ENCODE results near the gene ITPA. TPM values are rescaled to one million over a fixed set of nuclear protein-coding genes. Genes with fewer than 3 reads are reported as not detected.

ITPA gene
- total RNA-seq, 1 donor from 2014 or later, result 58.4 TPM

DNA sequence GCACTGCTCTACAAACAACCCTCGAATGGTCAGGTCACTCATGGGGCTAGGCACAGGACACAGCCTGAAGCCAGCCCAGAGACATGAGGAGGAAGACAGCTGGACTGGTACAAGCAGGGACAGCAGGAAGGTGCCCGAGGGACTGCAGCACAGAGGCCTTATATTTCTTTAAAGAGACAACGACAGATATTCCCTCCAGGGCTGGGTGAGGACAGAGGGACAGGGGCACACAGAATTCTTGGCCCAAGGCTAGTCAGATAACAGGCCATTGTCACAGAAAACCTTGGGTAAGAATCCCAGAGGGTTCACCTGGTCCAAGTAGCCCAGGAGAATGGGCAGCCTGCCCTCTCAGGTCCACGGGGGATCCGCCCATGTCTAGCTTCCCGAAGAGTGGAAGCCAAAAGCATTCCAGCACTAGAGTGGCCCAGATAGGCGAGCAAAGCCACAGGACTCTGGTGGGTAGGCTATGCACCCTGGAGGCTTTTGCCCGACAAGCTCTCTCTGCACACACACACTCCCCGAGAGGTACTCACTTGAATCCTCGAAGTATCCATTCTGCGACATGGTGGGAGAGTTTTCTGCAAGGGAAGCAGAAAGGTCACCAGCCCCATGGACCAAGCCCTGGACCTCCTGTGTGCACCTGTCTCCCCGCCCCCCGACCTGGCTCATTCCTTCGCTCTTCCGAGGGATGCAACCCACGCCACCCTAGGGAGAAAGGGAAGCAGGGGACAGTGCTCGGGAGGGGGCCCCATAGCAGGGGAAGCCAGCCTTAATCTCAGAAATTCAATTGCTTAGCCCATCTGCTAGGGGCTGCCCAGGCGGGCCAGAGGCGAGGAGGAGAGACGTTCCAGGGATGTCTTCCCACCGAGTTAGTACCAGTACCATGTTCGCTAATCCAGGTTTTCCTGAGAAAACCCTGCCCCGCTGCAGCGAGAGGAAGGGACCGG is 28.0 kb downstream of the ITPA start:
- H3K27ac Mint-ChIP-seq (ENCODE audit: unreplicated experiment), result no peak overlapping the region
- H3K9me3 Mint-ChIP-seq (ENCODE audit: unreplicated experiment), result no peaks in the 10 kb centered on the region
- DNase-seq (ENCODE audit: extremely low spot score, unreplicated experiment), result no peak
- peaks cover 19% of the 10 kb centered on the region for H3K4me1 Mint-ChIP-seq (ENCODE audit: unreplicated experiment)
- no peaks in the 10 kb centered on the region for H3K36me3 Mint-ChIP-seq (ENCODE audit: unreplicated experiment)
- TF ChIP-seq, protein P1, sequence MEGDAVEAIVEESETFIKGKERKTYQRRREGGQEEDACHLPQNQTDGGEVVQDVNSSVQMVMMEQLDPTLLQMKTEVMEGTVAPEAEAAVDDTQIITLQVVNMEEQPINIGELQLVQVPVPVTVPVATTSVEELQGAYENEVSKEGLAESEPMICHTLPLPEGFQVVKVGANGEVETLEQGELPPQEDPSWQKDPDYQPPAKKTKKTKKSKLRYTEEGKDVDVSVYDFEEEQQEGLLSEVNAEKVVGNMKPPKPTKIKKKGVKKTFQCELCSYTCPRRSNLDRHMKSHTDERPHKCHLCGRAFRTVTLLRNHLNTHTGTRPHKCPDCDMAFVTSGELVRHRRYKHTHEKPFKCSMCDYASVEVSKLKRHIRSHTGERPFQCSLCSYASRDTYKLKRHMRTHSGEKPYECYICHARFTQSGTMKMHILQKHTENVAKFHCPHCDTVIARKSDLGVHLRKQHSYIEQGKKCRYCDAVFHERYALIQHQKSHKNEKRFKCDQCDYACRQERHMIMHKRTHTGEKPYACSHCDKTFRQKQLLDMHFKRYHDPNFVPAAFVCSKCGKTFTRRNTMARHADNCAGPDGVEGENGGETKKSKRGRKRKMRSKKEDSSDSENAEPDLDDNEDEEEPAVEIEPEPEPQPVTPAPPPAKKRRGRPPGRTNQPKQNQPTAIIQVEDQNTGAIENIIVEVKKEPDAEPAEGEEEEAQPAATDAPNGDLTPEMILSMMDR (IDR thresholded peaks at IDR 0.05), result no peak
- peak overlapping the region; percentile 65 for H3K4me3 Mint-ChIP-seq (ENCODE audit: unreplicated experiment)
- peaks cover 13% of the 10 kb centered on the region for H3K27me3 Mint-ChIP-seq (ENCODE audit: unreplicated experiment)

DNA sequence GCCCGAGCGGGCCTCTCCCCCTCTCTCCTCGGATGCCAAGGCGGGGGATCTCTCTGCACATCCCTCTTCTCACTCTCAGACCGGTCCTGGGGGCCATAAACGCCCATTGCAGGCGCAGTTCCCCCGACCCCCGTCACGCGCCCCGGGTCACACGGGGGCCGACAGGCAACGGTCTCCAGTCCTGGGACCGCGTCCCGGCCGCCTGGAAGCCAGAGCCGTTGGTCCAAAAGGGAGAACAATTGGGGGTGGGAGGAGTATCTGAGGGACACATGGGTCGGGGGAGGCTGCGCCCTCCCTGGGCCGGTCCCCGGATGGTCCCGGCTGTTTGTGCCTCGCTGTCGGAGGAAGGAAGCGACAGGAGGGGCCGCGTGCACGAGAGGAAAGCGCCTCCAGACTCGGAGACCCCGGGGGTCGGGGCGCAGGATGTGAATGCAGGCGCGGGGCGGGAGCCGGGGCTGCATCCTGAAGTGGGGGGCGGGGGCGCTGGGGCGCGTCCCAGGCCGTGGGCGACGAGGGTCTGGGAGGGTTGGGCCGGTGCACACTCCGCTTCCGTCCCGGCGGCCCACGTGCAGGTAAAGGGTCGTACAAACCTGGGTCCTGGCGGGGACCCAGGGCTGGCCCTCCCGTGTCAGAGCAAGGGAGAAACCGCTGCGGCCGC is 28.8 kb downstream of the ITPA start:
- Mint-ChIP-seq H3K27ac (ENCODE audit: unreplicated experiment) (no peak overlapping the region), H3K36me3 (ENCODE audit: unreplicated experiment) (no peaks in the 10 kb centered on the region), H3K4me3 (ENCODE audit: unreplicated experiment) (peak overlapping the region; percentile 81), H3K9me3 (ENCODE audit: unreplicated experiment) (no peaks in the 10 kb centered on the region), H3K4me1 (ENCODE audit: unreplicated experiment) (peaks cover 21% of the 10 kb centered on the region), H3K27me3 (ENCODE audit: unreplicated experiment) (peaks cover 13% of the 10 kb centered on the region)
- TF ChIP-seq, protein P1 (IDR thresholded peaks at IDR 0.05), result no peak
- no peak for DNase-seq (ENCODE audit: extremely low spot score, unreplicated experiment)

DNA sequence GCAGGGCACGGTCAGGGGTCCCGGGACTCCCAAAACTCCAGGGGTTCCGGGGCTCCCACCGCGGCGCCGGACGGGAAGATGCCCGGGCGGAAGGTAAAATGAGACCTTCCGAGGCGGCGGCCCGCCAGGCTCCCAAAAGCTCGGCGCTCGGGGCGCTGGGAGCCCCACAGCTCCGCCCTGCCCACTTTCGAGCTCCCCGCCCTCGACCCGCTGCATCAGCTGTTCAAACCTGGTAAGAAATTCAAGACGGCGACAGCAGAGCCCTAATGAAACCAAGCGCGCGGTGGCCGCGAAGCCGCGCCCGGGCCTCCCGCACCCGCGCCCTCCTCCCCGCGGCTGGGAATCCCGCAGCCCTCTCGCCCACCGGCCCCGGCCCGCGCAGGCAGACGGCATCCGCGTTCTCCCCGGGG is 29.3 kb downstream of the ITPA start:
- H3K4me3 Mint-ChIP-seq (ENCODE audit: unreplicated experiment), result peak overlapping the region; percentile 81
- no peak for DNase-seq (ENCODE audit: extremely low spot score, unreplicated experiment)
- no peak overlapping the region for H3K27ac Mint-ChIP-seq (ENCODE audit: unreplicated experiment)
- TF ChIP-seq, protein P1 (IDR thresholded peaks at IDR 0.05), result no peak
- peaks cover 13% of the 10 kb centered on the region for H3K27me3 Mint-ChIP-seq (ENCODE audit: unreplicated experiment)
- peaks cover 21% of the 10 kb centered on the region for H3K4me1 Mint-ChIP-seq (ENCODE audit: unreplicated experiment)
- no peaks in the 10 kb centered on the region for H3K36me3 Mint-ChIP-seq (ENCODE audit: unreplicated experiment)
- H3K9me3 Mint-ChIP-seq (ENCODE audit: unreplicated experiment), result no peaks in the 10 kb centered on the region

DNA sequence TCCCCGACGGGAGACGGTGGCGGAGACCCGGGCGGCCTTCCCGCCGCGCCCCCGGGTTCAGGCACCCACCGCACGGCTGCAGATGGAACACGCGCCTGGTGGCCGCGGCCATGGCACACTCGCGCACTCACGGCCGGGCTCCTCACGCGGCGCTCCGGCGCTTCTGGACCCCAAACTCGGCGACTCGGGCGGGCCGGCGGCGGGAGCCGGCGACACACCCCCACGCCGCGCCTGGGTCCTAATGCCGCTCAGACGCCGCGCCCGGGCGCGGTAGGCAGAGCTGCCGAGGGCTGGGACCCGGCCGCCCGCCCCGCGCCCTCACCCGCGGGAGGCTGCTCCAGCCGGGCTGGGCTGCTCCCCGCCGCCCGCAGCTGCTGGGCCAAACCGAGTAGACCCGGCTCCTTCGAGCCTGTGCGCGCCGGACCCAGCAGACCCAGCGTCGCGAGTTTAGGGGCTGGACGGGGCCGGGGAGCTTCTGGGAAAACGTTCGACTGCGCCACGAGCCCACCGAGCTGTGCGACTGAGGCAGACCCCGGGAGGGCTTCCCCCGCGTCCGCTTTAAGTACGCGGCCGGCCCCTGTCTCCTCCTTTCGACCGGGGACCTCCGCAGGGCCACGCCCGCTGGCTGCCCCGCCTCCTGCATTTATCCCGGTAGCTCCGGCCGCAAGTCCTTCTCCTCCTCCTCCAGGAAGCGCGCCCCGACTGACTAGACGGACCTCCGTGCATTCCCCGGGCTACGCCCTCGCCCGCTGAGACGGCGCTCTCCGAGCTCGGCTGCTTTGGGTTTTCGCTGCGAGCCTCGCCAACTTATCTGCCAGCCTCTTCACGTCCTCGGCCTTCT is 29.9 kb downstream of the ITPA start, which contains the start of gene SLC4A11:
Gene SLC4A11 (minus strand): TSS at position 165 of the 841 bp plus-strand sequence. CDS start 53 bp downstream, at position 112.
- no peak for DNase-seq (ENCODE audit: extremely low spot score, unreplicated experiment)
- H3K9me3 Mint-ChIP-seq (ENCODE audit: unreplicated experiment), result no peaks in the 10 kb centered on the region
- TF ChIP-seq, protein P1 (IDR thresholded peaks at IDR 0.05), result no peak
- H3K4me1 Mint-ChIP-seq (ENCODE audit: unreplicated experiment), result peaks cover 21% of the 10 kb centered on the region
- H3K27ac Mint-ChIP-seq (ENCODE audit: unreplicated experiment), result peak within 1 kb of the TSS; percentile 34
- no peaks in the 10 kb centered on the region for H3K36me3 Mint-ChIP-seq (ENCODE audit: unreplicated experiment)
- peak within 1 kb of the TSS; percentile 87 for H3K4me3 Mint-ChIP-seq (ENCODE audit: unreplicated experiment)
- H3K27me3 Mint-ChIP-seq (ENCODE audit: unreplicated experiment), result peaks cover 13% of the 10 kb centered on the region
